Measurements from ENCODE around the gene RHBDD1.

RHBDD1 gene

DNA sequence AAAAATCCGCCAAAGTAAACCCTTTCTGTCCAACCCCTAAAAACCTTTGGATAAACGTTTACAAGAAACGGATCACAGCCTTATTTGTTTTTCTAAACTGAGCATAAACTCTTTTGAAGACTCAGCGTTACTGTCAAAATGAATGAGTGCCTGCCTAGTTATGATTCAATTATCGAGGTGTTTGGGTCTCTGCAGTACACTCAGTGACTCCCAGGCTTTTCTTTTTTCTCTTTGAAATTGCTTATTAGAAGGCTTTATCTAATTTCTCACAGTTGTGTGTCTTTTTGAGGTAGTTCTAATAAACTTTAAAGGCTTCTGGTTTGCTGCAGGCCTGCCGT lies 663 bp downstream of the RHBDD1 start:
- TF ChIP-seq, protein P1, sequence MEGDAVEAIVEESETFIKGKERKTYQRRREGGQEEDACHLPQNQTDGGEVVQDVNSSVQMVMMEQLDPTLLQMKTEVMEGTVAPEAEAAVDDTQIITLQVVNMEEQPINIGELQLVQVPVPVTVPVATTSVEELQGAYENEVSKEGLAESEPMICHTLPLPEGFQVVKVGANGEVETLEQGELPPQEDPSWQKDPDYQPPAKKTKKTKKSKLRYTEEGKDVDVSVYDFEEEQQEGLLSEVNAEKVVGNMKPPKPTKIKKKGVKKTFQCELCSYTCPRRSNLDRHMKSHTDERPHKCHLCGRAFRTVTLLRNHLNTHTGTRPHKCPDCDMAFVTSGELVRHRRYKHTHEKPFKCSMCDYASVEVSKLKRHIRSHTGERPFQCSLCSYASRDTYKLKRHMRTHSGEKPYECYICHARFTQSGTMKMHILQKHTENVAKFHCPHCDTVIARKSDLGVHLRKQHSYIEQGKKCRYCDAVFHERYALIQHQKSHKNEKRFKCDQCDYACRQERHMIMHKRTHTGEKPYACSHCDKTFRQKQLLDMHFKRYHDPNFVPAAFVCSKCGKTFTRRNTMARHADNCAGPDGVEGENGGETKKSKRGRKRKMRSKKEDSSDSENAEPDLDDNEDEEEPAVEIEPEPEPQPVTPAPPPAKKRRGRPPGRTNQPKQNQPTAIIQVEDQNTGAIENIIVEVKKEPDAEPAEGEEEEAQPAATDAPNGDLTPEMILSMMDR (conservative IDR thresholded peaks at IDR 0.05; ENCODE audit: low read length): no peak
- no peak for TF ChIP-seq EZH2phosphoT487 (IDR thresholded peaks at IDR 0.05; ENCODE audit: borderline replicate concordance)
- Histone ChIP-seq H3F3A (ENCODE audit: low read depth) (peaks cover 10% of the 10 kb centered on the region; the same call in 1 of the 2 replicates), H4K20me1 (ENCODE audit: insufficient read depth, low read length, poor library complexity, severe bottlenecking) (peaks cover 22% of the 10 kb centered on the region), H3K9me2 (replicated peaks; ENCODE audit: low read depth, low read length) (no peaks in the 10 kb centered on the region), H3K79me2 (ENCODE audit: insufficient read depth, low read length) (peaks cover 64% of the 10 kb centered on the region), H2AFZ (ENCODE audit: low read length) (0 out of 2 replicates have a peak overlapping the region, but pooled peaks have one; percentile 77), H3K9me3 (ENCODE audit: insufficient read depth, low read depth, low read length) (no peaks in the 10 kb centered on the region), H3K4me1 (ENCODE audit: insufficient read depth, low read length, poor library complexity, severe bottlenecking) (peaks cover 56% of the 10 kb centered on the region), H3K4me3 (ENCODE audit: low read length, poor library complexity, severe bottlenecking) (peak overlapping the region; percentile 87), H3K4me2 (ENCODE audit: low read depth, low read length, poor library complexity, severe bottlenecking) (peak overlapping the region; percentile 93), H3K36me3 (ENCODE audit: insufficient read depth, low read length) (no peaks in the 10 kb centered on the region), H3K27me3 (ENCODE audit: insufficient read depth, low read length, poor library complexity, severe bottlenecking) (no peaks in the 10 kb centered on the region), H3K9ac (ENCODE audit: low read depth, low read length, poor library complexity, severe bottlenecking) (peak overlapping the region; percentile 97)

DNA sequence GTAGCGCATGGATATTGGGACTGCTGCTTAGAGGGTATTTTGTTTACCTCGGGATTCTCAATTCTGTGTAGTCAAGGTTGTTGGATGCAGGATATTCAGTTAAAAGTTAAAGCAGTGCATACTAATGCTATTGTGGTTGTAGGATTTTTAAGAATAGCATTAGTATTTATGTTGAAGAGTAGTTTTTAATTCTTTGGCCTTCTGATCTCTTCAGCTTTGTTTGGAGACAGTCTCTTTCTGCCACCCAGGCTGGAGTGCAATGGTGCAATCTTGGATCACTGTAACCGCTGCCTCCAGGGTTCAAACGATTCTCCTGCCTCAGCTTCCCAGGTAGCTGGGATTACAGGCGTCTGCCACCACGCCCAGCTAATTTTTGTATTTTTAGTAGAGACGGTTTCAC lies 1.5 kb downstream of the RHBDD1 start:
- Histone ChIP-seq H3F3A (ENCODE audit: low read depth) (peaks cover 10% of the 10 kb centered on the region; the same call in 1 of the 2 replicates), H3K4me1 (ENCODE audit: insufficient read depth, low read length, poor library complexity, severe bottlenecking) (peaks cover 56% of the 10 kb centered on the region), H3K27me3 (ENCODE audit: insufficient read depth, low read length, poor library complexity, severe bottlenecking) (no peaks in the 10 kb centered on the region), H3K36me3 (ENCODE audit: insufficient read depth, low read length) (no peaks in the 10 kb centered on the region), H3K4me3 (ENCODE audit: low read length, poor library complexity, severe bottlenecking) (peak overlapping the region; percentile 87), H3K9ac (ENCODE audit: low read depth, low read length, poor library complexity, severe bottlenecking) (peak overlapping the region; percentile 97), H3K79me2 (ENCODE audit: insufficient read depth, low read length) (peaks cover 64% of the 10 kb centered on the region), H2AFZ (ENCODE audit: low read length) (no peak overlapping the region), H4K20me1 (ENCODE audit: insufficient read depth, low read length, poor library complexity, severe bottlenecking) (peaks cover 22% of the 10 kb centered on the region), H3K9me3 (ENCODE audit: insufficient read depth, low read depth, low read length) (peaks cover 5% of the 10 kb centered on the region; the same call in 1 of the 2 replicates), H3K9me2 (replicated peaks; ENCODE audit: low read depth, low read length) (no peaks in the 10 kb centered on the region), H3K4me2 (ENCODE audit: low read depth, low read length, poor library complexity, severe bottlenecking) (peak overlapping the region; percentile 93)
- TF ChIP-seq EZH2phosphoT487 (IDR thresholded peaks at IDR 0.05; ENCODE audit: borderline replicate concordance): no peak
- TF ChIP-seq, protein P1 (conservative IDR thresholded peaks at IDR 0.05; ENCODE audit: low read length): no peak

DNA sequence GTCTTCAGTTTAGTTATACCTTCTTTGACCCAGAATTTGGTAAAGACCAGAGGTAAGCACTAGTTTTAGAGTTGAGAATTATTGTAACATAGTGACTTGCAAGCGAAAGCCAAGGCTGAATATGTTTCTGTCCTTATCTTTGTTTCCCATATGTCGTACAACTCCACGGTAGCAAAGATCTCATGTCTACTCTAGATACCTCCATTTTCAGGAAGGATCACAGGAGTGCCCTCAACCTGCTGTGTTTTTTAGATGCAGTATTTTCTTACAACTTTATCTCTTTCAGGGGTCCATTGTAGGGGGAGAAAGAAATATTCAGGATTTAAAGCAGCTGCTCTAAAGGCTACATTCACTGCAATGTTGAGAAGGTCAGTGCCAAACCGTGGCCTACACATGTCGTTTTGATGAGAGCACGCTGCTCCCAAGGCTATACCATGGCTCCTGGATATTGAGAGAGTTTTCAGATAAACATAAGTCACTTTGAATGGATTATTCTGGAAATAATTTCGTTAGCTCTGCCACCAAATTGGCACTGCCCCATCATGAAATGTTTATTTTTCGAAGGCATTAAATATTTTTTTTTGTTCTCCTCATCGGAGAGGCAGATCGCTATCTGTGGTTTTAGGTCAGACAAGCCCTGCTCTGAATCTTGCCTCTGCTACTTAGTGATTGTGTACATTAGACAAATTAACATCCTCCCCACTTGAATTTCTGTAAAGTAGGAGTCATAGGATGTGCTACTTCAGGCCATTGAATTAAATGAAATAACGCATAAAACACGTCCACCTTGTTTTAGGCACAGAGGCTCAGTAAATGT lies 2.1 kb downstream of the RHBDD1 start:
- H3K4me2 ChIP-seq (ENCODE audit: low read depth, low read length, poor library complexity, severe bottlenecking): peak overlapping the region; percentile 93
- no peak overlapping the region for H2AFZ ChIP-seq (ENCODE audit: low read length)
- H4K20me1 ChIP-seq (ENCODE audit: insufficient read depth, low read length, poor library complexity, severe bottlenecking): peaks cover 20% of the 10 kb centered on the region
- peak overlapping the region; percentile 87 for H3K4me3 ChIP-seq (ENCODE audit: low read length, poor library complexity, severe bottlenecking)
- TF ChIP-seq, protein P1 (conservative IDR thresholded peaks at IDR 0.05; ENCODE audit: low read length): no peak
- no peak for TF ChIP-seq EZH2phosphoT487 (IDR thresholded peaks at IDR 0.05; ENCODE audit: borderline replicate concordance)
- H3K9ac ChIP-seq (ENCODE audit: low read depth, low read length, poor library complexity, severe bottlenecking): peak overlapping the region; percentile 97
- no peaks in the 10 kb centered on the region for H3K27me3 ChIP-seq (ENCODE audit: insufficient read depth, low read length, poor library complexity, severe bottlenecking)
- peaks cover 10% of the 10 kb centered on the region; the same call in 1 of the 2 replicates for H3F3A ChIP-seq (ENCODE audit: low read depth)
- no peaks in the 10 kb centered on the region for H3K36me3 ChIP-seq (ENCODE audit: insufficient read depth, low read length)
- peaks cover 59% of the 10 kb centered on the region for H3K79me2 ChIP-seq (ENCODE audit: insufficient read depth, low read length)
- peaks cover 56% of the 10 kb centered on the region for H3K4me1 ChIP-seq (ENCODE audit: insufficient read depth, low read length, poor library complexity, severe bottlenecking)
- H3K9me3 ChIP-seq (ENCODE audit: insufficient read depth, low read depth, low read length): peaks cover 9% of the 10 kb centered on the region; the same call in 1 of the 2 replicates
- no peaks in the 10 kb centered on the region for H3K9me2 ChIP-seq (replicated peaks; ENCODE audit: low read depth, low read length)
